ENCODE results near the gene RUNX1.

Gene RUNX1

DNA sequence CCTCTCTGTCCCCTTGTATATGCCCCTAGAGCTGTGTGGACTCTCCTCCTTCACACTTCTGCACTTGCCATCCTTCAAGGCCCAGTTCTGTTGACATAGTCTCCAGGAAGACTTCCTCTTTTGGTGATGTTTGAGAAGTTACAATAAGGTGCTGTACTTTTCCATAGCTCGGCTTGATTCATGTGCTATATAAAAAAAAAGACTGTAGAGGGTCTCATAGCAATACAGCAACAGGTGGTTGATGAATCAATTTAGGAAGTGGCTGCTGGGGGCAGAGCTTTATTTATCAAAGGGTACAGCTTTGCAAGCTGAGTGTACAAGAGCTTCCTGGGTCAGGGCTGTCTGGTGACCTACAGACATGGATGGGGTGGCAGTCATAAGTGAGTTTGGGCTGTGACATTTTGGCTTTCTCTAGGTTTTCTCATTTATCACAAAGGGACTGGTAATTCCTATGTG, 102.7 kb downstream of the RUNX1 start:
- no peak for DNase-seq (ENCODE audit: low read depth)

DNA sequence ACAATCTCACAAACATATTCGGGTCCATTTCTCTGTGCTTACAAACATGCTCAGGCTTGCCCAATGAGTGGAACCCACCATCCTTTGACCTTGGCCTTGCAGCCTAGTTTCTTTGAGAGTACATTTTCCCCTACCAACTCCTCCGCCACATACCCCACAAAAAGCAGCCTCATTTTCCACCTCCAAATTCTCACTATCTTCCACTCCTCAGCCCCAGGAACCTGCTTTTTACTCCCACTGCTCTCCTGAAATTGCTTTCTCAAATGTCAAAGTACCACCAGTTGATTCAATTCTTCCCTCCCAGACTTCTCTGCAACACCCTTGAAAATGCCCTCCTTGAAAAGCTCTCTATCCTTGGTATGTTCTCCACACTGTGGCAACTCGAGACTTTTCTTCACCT, 103.8 kb downstream of the RUNX1 start:
- DNase-seq (ENCODE audit: low read depth): no peak

DNA sequence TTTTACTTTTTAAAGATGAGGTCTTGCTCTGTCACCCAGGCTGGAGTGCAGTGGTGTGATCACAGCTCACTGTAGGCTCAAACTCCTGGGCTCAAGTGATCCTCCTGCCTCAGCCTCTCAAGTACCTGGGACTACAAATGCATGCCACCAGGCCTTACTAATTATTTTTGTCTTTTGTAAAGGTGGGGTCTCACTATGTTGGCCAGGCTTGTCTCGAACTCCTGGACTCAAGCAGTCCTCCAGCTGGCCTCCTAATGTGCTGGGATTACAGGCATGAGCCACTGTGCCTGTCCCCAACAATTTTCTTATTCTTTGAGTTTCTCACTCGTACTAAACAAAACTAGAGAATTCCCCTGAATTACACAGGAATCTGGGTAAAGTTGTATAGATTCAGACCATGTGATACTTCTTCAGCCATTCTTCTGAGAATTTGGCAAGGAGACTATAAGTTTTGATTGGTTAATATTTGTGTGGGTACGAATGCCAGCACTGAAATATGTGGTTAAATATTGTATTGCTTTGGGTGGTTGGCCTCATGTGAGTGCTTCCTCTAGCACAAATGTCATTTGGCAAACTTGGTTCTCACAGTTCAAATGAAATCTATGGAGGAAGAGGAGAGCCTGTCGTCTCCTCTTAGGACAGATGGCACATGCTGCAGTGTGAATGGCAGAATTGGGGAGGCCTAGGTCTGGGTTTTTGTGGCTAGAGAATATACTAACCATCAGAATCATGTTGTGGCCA, 104.9 kb downstream of the RUNX1 start:
- no peak for DNase-seq (ENCODE audit: low read depth)

DNA sequence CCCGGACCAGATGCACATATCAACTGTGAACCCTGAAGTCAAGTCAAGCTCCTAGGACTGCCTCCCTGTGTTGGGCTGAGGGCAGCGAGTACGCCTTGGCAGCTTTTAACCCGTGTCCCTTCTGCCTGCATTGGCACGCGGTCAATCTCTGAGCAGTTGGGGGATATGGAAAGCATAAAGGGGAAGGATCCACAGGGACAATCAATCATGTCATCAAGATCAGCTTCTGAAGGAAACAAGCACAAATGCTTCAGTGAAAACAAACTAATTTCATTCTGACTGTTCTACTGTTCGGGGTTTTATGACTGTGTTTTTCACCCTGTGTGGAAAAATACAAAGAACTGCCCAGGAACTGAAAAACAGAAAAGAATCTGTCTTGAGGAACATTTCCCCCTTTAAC, 106.2 kb downstream of the RUNX1 start:
- DNase-seq (ENCODE audit: low read depth): no peak

DNA sequence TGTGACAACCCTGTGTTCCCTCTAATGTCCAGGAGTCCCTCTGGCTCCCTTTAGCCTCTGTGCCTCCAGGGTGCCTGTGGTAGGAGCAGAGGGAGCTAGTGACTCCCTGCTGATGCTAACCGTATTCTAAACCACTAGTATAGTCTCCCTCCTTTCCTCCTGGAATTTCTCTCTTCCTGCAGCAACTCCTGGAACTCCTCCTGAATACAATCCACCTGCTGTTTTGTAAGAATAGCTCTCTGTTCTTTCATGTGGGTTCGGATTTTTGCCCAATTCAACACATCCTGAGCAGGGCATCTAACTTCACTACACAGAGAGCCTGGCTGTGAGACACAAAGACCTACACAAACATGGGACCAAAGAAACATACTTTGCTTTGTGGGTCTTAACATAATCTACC, 107.9 kb downstream of the RUNX1 start:
- DNase-seq (ENCODE audit: low read depth): no peak

DNA sequence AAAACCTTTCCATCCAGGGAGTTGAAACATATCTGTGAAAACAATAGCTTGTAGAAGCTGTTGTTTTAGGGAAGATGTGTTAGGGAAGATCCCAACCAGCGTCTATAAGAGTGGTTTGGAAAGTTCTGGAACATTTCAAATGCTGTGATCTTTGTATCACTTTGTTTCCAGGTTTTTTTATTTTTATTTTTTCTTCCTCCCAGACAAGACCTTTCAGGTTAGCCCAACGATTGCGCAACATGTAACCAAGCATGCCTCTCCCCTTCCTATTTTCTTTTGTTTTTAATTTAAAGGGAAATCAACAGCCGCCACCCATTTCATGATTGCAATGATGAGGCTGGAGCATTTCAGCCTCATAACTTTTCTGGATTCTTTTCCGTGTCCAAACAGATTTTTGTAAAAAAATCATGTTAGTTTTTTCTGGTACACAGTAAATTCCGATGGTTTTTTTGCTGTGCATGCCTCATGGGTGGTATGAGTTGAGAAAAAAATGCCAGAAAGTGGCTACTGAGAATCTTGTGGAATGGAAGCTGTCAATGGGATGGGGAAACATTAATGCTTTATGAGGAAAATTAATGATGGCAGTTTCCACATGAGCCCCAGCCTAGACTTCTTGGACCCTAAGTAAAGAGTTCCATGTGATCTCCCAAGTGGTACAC, 109.3 kb downstream of the RUNX1 start:
- DNase-seq (ENCODE audit: low read depth): no peak

DNA sequence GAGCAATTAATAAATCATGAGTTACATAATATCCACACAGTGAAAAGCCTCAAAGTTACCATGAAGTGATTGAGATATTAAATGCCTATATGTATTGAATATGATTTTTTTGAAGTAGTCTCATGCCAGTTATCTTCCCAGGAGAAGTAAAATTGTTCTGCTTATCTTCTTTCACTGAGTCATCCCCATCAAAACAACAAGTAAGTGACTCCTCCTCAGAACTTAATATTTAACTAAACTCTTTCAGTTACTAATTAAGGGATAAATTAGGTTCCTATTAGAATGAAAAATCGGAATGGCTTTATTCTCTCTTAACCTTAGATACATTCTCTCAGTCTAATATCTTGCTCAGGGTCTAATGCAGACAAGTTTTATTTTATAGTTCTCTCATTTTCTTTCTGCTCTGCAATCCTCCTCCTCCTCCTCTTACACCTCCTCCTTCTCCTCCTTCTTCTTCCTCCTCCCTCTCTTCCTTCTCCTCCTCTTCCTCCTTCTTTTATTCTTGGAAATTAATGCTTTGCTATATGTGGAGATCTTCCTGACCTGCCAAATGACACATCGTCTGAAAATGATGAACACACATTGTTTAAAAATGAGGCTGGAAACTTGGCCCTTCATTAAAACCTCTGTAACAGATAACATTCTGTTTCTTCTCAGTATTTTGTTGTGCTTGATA, 110.9 kb downstream of the RUNX1 start:
- DNase-seq (ENCODE audit: low read depth): no peak

DNA sequence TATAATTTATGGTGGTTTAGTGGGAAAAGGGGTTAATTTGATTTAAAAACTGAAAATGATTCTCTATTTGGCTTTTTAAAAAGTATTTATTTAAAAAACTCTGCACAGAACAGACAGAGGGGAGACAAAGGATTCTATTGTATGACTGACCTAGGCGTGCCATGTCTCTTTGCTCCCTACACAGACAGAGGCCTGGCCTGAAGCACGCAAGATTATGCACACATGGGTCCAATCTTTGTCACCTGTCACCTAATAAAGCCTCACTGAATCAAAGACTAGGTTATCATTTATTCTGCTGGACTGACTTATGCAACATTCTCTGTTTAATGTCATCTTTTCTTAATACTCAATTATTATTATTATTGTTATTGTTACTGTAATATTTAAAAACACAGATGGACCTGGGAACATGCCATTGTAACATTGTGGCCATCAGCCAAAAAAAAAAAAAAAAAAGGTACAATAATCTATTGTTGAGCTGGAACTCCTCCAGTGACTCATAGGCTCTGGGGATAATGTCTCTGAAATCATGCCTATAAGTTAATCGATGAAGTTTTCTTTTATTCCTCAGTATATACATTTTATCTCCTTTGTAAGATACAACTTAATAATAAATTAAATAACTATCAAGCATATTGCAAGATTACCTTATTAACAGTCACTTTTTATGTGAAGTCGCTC, 112.1 kb downstream of the RUNX1 start:
- DNase-seq (ENCODE audit: low read depth): no peak

DNA sequence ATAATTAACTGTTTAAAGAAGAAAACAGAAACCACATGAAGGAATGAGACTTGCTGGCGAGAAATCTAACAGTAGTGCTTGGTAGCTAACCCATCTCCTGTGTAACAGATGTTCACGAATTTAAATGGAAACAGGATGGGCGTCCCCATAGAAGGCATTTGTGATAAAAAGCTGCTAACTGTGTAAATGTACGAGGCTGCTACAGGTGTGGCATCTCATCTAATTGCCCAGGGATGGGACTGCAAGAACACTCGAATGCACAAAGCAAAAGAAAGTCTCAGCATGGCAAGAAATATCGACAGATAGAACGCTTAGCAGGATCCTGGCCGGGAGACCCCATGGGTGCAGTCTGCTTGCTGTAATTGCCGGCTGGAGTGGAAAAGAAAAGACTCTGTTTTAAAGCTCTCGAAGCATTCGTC, 112.7 kb downstream of the RUNX1 start:
- DNase-seq (ENCODE audit: low read depth): no peak

DNA sequence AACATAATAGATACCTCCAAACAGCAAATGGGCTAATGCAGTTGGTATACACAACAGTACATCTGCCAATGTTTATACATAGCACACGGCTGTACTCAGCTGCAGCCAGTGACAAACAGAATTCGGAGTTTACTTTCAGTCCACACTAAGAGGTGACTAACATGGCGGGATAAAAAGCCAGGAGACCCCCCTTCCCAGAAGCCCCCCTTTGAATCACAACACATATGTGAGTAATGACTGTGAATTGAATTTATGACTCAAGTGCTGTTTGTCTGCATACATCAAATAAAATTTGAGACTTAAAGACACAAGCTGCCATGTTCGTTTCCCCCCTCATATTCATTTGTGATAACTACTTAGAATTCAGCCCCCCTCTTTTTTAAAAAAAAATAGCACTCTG, 113.2 kb downstream of the RUNX1 start:
- DNase-seq (ENCODE audit: low read depth): no peak

DNA sequence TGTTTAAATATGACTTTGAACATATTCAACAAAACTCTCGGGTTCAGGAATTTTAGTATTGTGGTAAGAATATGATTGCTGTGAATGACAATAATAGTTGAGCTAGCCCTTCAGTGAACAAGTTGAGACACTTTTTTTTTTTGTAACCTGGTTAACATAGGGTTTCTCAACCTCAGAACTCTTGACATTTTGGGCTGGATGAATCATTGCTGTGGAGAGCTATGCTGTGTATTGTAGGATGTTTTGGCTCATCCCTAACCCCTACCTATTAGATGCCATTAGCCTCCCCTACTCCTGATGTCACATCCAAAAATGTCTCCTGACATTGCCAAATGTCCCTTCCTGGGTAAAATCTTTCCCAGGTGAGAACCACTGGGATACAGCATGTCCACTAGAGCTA, 113.7 kb downstream of the RUNX1 start:
- DNase-seq (ENCODE audit: low read depth): no peak

DNA sequence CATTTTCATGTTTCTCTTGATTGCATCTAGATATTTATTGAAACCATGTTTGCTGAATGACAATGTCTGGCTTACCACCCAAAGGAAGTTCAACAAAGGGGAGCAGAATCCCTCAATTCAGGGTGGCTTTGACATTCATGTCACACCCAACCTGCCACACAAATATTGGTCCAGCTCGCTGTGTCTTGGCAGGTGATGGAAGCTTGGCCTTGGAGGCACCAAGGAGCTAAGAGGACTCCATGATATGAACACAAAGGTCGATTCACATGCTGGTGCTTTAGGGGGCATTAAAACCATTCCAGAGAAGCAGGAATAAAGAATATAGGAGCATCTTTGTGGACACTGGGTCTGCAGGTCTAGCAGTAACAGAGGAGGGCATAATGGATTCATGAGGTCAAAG, 114.8 kb downstream of the RUNX1 start:
- no peak for DNase-seq (ENCODE audit: low read depth)

DNA sequence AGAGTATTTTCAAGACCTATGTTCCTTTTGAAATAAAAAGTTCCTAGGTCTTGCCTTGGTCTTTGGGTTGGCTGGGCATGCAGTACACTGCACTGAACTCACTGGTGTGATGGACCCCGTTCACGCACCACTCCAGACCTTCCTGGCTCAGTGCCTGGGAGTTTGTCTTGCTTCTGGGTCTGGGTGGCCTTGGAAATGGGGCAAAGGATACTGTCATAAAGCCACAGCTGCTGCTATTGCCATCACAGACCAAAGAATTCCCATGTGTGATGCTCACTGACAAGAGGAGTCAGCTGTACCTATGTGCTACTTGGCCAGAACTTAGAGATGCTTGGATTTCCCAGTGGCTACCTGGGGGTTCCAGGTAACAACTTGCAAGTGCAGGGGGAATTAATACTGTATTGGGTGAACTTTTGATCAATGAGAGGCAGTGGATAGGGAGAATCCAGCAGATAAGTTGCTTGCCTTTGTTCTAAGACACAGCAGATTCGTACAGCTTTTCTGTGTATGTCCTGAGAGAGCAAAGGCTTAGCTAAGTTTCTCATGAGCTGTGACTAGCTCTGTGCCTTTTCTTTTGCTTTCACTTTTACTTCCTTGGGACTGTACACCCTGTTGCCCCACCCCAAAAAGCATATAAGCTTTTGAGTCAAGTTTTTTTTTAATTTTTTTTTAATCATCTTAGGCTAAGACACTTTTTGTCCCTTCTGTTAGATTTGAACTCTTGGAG, 115.3 kb downstream of the RUNX1 start:
- DNase-seq (ENCODE audit: low read depth): no peak

DNA sequence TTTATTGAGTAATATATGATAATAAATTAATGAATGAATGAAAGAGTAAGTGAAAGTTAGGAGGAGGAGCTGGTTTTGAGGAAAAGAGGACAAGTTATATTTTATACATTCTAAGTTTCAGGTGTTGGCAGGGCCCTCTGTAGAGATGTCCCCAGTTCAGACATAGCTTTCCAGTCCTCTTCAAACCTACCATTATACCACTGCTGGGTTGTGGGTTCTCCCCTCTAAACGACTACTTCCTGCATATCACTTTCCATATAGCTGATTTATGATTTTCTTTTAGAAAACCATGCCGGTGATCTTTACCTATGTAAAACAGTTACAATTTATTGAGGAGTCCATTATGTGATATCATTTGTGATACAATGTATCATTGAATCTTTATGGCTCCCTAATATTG, 116.9 kb downstream of the RUNX1 start:
- no peak for DNase-seq (ENCODE audit: low read depth)

DNA sequence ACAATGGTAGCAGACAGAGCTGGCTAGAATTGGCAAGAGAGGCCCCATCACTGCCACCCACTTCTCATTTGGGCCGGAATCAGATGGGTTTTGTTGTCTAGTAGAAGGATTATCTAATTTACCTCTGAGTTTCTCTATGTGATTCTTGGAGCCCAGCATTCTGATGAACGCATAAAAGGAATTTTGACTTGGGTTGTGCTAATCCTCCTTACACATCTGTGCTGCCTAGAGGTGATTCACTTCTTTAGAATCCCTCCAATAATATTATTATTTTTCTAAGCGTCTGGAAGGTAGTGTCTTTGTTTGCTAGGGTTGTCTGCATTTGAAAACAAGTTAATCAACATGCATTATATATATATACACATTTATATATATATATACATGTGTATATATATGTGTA, 118.1 kb downstream of the RUNX1 start:
- no peak for DNase-seq (ENCODE audit: low read depth)

DNA sequence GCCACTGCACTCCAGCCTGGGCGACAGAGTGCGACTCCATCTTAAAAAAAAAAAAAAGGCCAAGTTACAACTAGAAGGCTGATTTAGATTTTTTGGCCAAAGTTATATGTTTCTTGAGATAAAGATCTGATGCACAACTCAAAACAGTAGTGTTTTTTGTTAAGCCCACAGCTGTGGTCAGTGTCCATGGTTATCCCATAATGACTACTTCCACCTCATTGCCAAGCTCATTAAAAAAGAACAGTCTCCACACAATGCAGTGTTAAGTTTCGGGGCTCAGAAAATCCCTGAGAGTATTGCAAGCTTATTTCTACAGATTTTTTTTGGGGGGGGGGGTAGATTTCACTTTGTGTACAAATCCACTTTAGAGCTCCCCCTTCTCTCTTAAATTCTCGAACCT, 120.5 kb downstream of the RUNX1 start:
- no peak for DNase-seq (ENCODE audit: low read depth)

DNA sequence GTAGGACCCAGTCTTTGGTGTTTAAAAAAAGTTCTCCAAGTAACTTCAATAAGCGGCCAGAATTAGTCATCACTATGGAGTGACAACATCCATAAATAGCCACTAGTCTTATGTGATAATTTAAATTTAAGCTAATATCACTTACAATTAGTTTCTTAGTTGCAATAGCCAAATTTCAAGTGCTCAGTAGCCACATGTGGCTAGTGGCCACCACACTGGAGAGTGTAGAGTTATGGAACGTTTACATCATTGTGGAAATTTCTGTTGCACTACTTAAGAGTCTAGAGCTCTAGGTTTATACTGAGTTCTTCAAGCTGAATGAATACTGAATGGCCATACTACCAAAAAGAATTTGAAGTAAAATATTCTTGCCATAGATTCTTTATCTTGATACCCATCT, 121.1 kb downstream of the RUNX1 start:
- no peak for DNase-seq (ENCODE audit: low read depth)

DNA sequence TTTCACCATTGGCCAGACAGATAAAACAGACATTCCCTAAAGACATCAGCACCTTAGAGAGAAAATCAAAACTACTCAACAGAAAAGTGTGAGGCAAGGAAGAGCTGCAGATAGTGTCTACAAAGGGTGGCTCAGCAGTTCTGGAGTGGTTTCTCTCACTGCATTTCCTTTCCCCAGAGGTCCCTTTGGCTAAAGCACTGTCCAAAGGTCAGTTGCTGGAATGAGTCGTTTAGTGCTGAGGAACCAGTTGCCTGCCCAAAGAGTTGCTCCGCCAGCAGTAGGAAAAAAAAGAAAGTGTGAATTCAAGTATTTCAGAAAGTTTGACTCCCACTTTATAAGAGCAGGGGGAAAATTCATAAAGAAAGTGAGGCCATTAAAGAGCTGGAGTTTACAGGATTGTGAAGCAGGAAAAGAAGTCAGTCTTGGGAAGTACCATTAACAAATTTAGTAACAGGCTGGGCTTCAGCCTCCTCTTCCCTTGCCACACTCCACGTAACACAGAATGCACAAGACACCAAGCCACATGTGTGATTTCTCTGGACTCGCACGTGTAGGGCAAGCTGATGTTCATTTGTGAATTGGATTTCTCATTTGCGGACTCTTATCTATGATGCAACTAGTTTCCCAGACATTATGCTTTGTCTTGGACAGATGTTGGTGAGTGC, 122.2 kb downstream of the RUNX1 start:
- no peak for DNase-seq (ENCODE audit: low read depth)

DNA sequence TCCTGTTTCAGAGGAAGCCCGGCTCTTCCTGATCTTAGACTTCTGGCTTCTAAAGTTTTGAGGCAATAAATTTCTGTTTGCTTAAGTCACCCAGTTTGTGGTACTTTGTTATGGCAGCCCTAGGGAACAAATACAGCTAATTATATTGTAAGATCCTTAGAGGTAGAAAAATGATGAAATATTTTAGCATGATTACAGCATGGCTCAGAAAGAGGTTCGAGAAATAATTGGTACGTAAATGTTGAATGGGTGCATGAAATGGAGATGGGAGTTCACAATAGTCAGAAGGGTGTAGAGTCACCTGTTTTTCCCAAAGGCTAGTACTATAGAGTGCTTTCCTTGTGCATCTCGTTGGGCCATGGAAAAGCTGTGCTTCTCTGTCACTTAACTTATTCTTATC, 123.5 kb downstream of the RUNX1 start:
- DNase-seq (ENCODE audit: low read depth): no peak

DNA sequence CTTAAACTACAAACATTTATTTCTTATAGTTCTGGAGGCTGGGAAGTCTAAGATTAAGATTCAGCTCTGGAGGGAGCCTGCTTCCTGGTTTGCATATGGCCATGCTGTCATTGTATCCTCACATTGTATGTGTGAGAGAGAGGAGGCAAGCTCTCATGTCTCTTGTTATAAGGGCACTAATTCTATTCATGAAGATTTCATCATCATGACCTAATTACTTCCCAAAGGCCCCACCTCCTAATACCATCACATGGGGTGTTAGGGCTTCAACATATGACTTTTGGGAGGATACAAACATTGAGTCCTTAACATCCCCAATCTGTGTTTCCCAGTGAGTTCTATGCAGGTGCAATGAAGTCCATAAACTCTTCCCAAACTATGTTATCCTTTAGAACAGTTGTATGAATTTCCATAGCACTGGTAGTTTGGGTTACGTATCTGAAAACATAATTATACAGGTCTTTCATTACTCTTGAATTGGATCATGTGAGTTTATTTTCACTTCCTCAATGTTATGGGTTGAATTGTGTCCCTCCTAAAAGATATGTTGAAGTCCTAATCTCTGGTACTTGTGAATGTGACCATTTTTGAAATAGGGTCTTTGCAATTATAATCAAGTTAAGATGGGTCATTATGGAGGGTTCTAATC, 124.2 kb downstream of the RUNX1 start:
- no peak for DNase-seq (ENCODE audit: low read depth)

DNA sequence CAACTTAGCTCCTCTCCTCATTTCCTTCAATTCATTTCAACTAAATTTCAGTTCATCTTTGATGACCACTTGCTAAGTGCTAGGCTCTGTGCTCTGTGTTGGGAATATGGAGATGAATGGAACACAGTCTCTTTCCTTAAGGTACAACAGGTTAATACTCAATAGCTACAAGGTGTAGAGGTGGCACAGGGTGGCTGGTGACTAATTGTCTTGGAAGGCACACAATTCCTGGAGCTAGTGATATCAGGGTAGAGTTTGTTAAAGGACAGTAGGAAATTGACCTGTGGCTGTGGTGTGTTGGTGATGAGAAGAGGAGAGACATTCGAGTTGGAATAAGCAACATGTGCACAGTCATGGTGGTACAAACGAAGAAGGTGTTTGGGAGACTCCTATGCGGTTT, 124.9 kb downstream of the RUNX1 start:
- no peak for DNase-seq (ENCODE audit: low read depth)
